ENCODE results near the gene TRIM29. TPM values are rescaled to one million over a fixed set of nuclear protein-coding genes. Genes with fewer than 3 reads are reported as not detected.

TRIM29 gene, protein sequence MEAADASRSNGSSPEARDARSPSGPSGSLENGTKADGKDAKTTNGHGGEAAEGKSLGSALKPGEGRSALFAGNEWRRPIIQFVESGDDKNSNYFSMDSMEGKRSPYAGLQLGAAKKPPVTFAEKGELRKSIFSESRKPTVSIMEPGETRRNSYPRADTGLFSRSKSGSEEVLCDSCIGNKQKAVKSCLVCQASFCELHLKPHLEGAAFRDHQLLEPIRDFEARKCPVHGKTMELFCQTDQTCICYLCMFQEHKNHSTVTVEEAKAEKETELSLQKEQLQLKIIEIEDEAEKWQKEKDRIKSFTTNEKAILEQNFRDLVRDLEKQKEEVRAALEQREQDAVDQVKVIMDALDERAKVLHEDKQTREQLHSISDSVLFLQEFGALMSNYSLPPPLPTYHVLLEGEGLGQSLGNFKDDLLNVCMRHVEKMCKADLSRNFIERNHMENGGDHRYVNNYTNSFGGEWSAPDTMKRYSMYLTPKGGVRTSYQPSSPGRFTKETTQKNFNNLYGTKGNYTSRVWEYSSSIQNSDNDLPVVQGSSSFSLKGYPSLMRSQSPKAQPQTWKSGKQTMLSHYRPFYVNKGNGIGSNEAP
- not detected in 2 replicates for total RNA-seq

DNA sequence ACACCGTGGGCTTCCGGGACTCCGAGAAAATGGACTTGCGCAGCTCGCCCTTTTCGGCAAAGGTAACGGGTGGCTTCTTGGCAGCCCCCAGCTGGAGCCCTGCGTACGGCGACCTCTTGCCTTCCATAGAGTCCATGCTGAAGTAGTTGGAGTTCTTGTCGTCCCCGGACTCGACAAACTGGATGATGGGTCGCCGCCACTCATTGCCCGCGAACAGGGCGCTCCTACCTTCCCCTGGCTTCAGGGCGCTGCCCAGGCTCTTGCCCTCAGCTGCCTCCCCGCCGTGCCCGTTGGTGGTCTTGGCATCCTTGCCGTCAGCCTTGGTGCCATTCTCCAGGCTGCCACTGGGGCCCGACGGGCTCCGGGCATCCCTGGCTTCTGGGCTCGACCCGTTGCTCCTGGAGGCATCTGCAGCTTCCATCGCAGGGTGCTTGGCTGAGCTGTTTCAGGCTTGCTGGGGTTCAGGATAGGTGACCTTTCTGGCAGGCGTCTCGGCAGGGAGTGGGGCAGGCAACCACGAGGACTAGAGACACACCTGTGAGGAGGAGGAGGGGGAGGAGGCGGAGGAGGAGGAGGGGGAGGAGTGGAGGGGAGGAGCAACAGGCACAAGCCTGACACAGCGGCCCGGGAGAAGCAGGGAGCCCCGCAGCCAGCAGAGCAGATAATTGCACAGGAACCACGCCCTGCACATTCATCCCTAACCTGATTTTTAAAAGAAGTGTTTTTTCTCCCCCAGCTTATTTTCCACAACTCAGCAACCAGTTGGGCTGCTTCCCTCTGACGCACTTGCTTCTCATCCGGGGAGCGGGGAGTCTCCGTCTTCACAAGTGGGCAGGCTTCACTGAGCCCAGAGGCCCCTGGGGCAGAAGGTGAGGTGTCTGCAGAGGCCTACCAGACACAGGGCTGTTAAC, at the start of gene TRIM29:
Gene TRIM29, minus strand, starts transcription at position 503 of the 911 bp plus-strand sequence. Its CDS starts 82 bp downstream, at position 421.

Other genes starting within 250 kb of the TRIM29 start
- 10.4 and 15.2 TPM in 2 replicates for gene OAF, start 72.9 kb upstream of the TRIM29 start, total RNA-seq
- gene POU2F3, start 102.0 kb upstream of the TRIM29 start, total RNA-seq: not detected in 2 replicates
- 5.5 and 9.3 TPM in 2 replicates for gene TLCD5, start 187.2 kb upstream of the TRIM29 start, total RNA-seq
- 93.2 and 116 TPM in 2 replicates for gene ARHGEF12, start 198.3 kb upstream of the TRIM29 start, total RNA-seq